HG03280 (cell line): ENCODE data around the gene ATXN2L.

ENCODE experiments used
- ATAC-seq: cut with Tn5 transposase; IDR thresholded peaks from one replicate; pipeline ENCODE4 v1.9.1; 2021; ENCODE audit warnings: mild to moderate bottlenecking, moderate library complexity; ENCODE audit not compliant: unreplicated experiment

The ATXN2L gene

GRCh38 chr16:28835864-28836760, 13.3 kb downstream of the ATXN2L start:
- ATAC-seq: no peak

GRCh38 chr16:28836761-28837064, 13.9 kb downstream of the ATXN2L start:
- ATAC-seq: no peak

- ATAC-seq: no peak
Measured at GRCh38 chr16:28837672-28838557, 15.1 kb downstream of the ATXN2L start.

- ATAC-seq: no peak
Measured at GRCh38 chr16:28838558-28838918, 15.7 kb downstream of the ATXN2L start.

- ATAC-seq: no peak
Measured at GRCh38 chr16:28839004-28839639, 16.3 kb downstream of the ATXN2L start.

GRCh38 chr16:28839899-28840298, 17.1 kb downstream of the ATXN2L start:
- ATAC-seq: no peak

GRCh38 chr16:28842696-28843095, 19.9 kb downstream of the ATXN2L start:
- no peak for ATAC-seq

GRCh38 chr16:28843766-28844165, 21.0 kb downstream of the ATXN2L start:
- no peak for ATAC-seq

- no peak for ATAC-seq
Measured at GRCh38 chr16:28844226-28844885, 21.6 kb downstream of the ATXN2L start.

- no peak for ATAC-seq
Measured at GRCh38 chr16:28845293-28845692, 22.5 kb downstream of the ATXN2L start.

- no peak for ATAC-seq
Measured at GRCh38 chr16:28845761-28846079, 22.9 kb downstream of the ATXN2L start.

GRCh38 chr16:28846080-28846932, 23.5 kb downstream of the ATXN2L start, which contains the start of gene TUFM:
TSS of gene TUFM (minus strand) at chr16:28846348. CDS start at chr16:28846269, 79 bp downstream.
- peak; percentile 92 for ATAC-seq

GRCh38 chr16:28846933-28847273, 24.1 kb downstream of the ATXN2L start:
- ATAC-seq: no peak

GRCh38 chr16:28858421-28858820, 35.6 kb downstream of the ATXN2L start:
- ATAC-seq: no peak

GRCh38 chr16:28859326-28859725, 36.5 kb downstream of the ATXN2L start:
- no peak for ATAC-seq

GRCh38 chr16:28863929-28864793, 41.4 kb downstream of the ATXN2L start:
- no peak for ATAC-seq

- no peak for ATAC-seq
Measured at GRCh38 chr16:28865001-28865688, 42.3 kb downstream of the ATXN2L start.

- no peak for ATAC-seq
Measured at GRCh38 chr16:28865722-28866453, 43.1 kb downstream of the ATXN2L start.
